ENCODE results near the gene SLIT1.
A peak's percentile ranks its signal among the peaks of the same experiment; 100 is the strongest.

The SLIT1 gene

GRCh38 chr10:97031459-97031858 is 154.3 kb downstream of the SLIT1 start:
- no peak overlapping the region for H3K27ac ChIP-seq
- TF ChIP-seq CTCF (conservative IDR thresholded peaks at IDR 0.05): no peak
- TF ChIP-seq ZFX (IDR thresholded peaks at IDR 0.05): no peak

- no peak for TF ChIP-seq ZFX (IDR thresholded peaks at IDR 0.05)
- TF ChIP-seq CTCF (conservative IDR thresholded peaks at IDR 0.05): no peak
- no peak overlapping the region for H3K27ac ChIP-seq
These were observed 154.9 kb downstream of the SLIT1 start for GRCh38 chr10:97030894-97031293.

- no peak overlapping the region for H3K27ac ChIP-seq
- no peak for TF ChIP-seq CTCF (conservative IDR thresholded peaks at IDR 0.05)
- no peak for TF ChIP-seq ZFX (IDR thresholded peaks at IDR 0.05)
These were observed 156.5 kb downstream of the SLIT1 start for GRCh38 chr10:97029271-97029670.

- H3K27ac ChIP-seq: no peak overlapping the region
- no peak for TF ChIP-seq ZFX (IDR thresholded peaks at IDR 0.05)
- TF ChIP-seq CTCF (conservative IDR thresholded peaks at IDR 0.05): no peak
These were observed 157.0 kb downstream of the SLIT1 start for GRCh38 chr10:97028832-97029178.

- TF ChIP-seq ZFX (IDR thresholded peaks at IDR 0.05): no peak
- TF ChIP-seq CTCF (conservative IDR thresholded peaks at IDR 0.05): no peak
- no peak overlapping the region for H3K27ac ChIP-seq
These were observed 157.5 kb downstream of the SLIT1 start for GRCh38 chr10:97028126-97028831.

- H3K27ac ChIP-seq: no peak overlapping the region
- TF ChIP-seq ZFX (IDR thresholded peaks at IDR 0.05) (no peak), CTCF (conservative IDR thresholded peaks at IDR 0.05) (peak; percentile 80)
These were observed 160.0 kb downstream of the SLIT1 start for GRCh38 chr10:97025613-97026242.

GRCh38 chr10:97024168-97025073 is 161.3 kb downstream of the SLIT1 start:
- TF ChIP-seq ZFX (IDR thresholded peaks at IDR 0.05) (no peak), CTCF (conservative IDR thresholded peaks at IDR 0.05) (no peak)

More at GRCh38 chr10:97024168-97025073, 161.3 kb downstream of the SLIT1 start:
- H3K27ac ChIP-seq: peak overlapping the region; percentile 25

All from C4-2B (cell line).